GM12873 (cell line): Measurements from ENCODE around the gene RAB7A.

Experiments used
- TF ChIP-seq, protein P1 (sequence below): IDR thresholded peaks from 2 replicates; pipeline ENCODE4 v1.5.1; 2012; ENCODE audit warnings: low read depth, mild to moderate bottlenecking, moderate library complexity, low read length, control low read depth; ENCODE audit not compliant: insufficient read depth; ENCODE audit errors: missing control alignments

RAB7A gene

DNA sequence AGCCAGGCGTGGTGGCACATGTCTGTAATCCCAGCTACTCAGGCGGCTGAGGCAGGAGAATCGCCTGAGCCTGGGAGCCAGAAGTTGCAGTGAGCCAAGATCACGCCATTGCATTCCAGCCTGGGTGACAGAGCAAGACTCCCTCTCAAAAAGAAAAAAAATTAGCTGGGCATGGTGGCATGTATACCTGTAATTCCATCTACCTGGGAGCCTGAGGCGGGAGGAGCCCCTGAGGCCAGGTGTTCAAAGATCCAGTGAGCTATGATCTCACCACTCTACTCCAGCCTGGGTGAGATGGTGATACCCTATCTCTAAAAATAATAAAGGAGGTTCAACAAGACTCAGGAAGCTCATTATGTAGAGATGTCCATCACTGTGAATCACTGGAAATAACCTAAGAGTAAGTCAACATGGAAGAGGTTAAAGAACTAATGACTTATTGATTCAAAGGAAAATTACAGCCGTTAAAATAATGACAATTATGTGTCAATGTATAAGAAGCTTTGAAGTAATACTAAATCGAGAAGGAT is 19.8 kb upstream of the RAB7A start:
- TF ChIP-seq, protein P1, sequence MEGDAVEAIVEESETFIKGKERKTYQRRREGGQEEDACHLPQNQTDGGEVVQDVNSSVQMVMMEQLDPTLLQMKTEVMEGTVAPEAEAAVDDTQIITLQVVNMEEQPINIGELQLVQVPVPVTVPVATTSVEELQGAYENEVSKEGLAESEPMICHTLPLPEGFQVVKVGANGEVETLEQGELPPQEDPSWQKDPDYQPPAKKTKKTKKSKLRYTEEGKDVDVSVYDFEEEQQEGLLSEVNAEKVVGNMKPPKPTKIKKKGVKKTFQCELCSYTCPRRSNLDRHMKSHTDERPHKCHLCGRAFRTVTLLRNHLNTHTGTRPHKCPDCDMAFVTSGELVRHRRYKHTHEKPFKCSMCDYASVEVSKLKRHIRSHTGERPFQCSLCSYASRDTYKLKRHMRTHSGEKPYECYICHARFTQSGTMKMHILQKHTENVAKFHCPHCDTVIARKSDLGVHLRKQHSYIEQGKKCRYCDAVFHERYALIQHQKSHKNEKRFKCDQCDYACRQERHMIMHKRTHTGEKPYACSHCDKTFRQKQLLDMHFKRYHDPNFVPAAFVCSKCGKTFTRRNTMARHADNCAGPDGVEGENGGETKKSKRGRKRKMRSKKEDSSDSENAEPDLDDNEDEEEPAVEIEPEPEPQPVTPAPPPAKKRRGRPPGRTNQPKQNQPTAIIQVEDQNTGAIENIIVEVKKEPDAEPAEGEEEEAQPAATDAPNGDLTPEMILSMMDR = no peak

DNA sequence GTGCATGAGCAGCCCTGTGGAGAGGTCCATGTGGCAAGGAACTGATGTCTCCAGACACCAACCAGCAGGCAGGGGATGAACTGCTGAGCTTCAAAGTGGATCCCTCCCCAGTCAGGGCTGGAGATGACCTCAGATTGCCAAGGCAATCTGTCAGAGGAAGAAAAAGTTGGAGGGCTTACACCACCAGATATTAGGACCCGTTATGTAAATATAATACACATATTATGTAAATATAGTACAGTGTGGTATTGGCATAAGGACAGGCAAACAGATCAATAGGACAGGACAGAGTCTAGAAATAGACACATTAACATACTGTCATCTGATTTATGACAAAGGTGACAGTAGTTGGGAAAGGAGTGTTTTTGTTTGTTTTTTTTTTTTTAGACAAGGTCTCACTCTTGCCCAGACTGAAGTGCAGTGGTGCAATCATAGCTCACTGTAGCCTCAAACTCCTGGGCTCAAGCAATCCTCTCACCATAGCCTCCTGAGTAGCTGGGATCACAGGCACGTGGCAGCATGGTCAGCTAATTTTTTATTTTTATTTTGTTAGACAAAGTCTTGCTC is 18.0 kb upstream of the RAB7A start:
- TF ChIP-seq, protein P1 = no peak

DNA sequence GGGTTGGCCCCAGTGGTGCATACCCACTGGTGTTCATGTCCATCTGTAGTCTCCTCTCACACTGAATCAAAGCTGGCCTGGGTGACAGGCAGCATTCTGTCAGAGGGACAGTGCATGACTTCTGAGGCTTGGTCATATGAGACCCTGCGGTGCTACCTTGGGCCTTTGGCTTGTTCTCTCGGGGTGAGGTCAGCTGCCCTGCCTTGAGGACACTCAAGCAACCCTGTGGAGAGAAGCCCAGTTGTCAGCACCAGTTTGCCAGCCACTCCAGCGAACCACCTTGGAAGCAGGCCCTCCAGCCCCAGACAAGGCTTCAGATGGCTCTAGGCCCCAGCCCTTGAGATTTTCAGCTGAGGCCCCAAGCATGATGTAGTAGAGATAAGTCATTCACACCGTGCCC is 16.9 kb upstream of the RAB7A start:
- TF ChIP-seq, protein P1 = no peak

DNA sequence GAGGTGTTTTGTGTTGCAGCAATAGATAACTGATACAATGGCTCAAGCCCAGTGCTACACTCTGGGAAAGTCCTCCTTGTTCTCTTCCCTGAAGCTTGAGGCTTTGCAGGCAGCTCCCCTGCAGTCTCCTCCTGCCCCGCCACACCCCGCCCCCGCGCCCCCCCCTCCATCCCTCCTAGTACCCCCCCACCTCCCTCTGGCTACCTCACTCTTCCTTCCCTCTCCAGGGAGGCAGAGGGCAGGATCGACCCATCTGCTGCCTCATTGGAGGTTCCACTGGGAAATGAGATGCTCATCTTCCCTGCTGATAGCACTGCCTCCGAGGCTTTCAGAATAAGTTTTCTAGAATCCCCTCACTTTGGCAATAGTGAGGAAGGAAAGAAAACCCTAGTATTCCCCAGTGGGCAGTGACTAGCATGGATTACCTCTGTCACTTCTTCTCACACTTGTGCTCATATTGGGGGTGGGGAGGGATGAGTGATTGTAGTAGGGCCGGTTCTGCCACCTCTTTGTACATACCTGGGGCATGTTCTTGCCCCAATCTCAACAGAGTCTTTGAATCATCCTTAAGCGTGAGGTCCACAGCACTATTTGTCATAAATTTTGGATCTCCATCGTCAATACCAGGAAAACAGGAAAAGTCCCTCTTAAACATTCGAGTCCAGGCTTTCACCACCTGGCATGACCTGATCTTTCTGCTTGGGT is 16.3 kb upstream of the RAB7A start:
- TF ChIP-seq, protein P1 = no peak

DNA sequence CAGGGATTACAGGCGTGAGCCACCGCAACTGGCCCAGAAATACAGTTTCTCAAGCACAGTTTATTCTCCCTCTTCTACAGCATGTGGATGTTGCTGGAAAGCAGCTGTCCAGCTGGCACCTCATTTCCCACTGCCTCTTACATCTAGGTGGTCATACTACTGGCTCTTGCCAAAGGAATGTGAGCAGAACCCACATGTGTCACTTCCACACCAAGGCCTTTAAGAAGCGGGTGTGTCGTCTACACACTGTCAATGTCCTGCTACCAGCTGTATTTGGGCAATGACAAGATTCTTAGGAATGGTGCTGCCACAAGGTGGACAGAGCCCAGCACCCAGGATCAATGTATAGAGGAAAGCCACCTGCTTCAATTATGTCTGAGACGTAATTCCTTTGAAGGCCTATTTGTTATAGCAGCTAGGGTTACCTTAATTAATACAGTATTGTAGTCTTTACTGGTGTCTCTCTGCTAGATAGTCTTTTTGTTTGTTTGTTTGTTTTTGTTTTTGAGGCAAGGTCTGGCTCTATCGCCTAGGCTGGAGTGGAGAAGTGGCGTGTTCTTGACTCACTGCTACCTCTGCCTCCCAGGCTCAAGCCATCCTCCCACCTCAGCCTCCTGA is 15.1 kb upstream of the RAB7A start:
- TF ChIP-seq, protein P1 = no peak

DNA sequence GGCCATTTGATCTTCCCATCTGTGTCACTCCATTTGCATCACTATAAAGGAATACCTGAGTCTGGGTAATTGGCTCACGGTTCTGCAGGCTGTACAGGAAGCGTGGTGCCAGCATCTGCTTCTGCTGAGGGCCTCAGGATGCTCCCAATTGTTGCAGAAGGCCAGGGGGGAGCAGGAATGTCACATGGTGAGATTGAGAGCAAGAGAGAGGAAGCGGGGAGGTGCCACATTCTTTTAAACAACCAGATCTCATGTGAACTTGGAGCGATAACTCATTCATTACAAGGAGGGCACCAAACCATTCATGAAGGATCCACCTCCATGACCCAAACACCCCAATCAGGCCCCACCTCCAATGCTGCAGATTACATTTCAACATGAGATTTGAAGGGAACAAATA is 13.1 kb upstream of the RAB7A start:
- TF ChIP-seq, protein P1 = no peak

GRCh38 chr3:128714887-128715491 is 11.0 kb upstream of the RAB7A start:
- TF ChIP-seq, protein P1 = no peak
